Body of pancreas (tissue), 4 donors: ENCODE measurements around the gene GRIK1.

ENCODE experiments used
- CTCF ChIP-seq, 7 experiments: fragments of 450-650 bp in 4 of 7; fragments of 200-600 bp in 3 of 7; sonication (generic) in 3 of 7; IDR thresholded peaks; one replicate each; pipeline ENCODE4 v1.5.1; 2016 to 2019; ENCODE audit warnings: antibody characterized with exemption in 7 of 7
- POLR2A ChIP-seq, 3 donors: fragments of 450-650 bp; IDR thresholded peaks; one replicate each; pipeline ENCODE4 v1.6.1; 2016; ENCODE audit warnings: antibody characterized with exemption in 3 of 3, mild to moderate bottlenecking in 2 of 3

GRCh38 chr21:29892379-29892778 is 47.4 kb downstream of the GRIK1 start:
- TF ChIP-seq CTCF (IDR thresholded peaks at IDR 0.05), result no peak
- no peak for TF ChIP-seq POLR2A (IDR thresholded peaks at IDR 0.05)
